OCI-LY3 (cell line): ENCODE results near the gene NHERF2.

Source experiments
- H2AFZ ChIP-seq: fragments of 200-600, 300-600 bp; shearing (Covaris generic); 2 replicates; pipeline ENCODE4 v1.6.0; 2014; ENCODE audit warnings: antibody characterized with exemption, low read depth, low read length
- H3K27ac ChIP-seq: fragments of 200-600, 300-600 bp; sonication (generic); 2 replicates; pipeline ENCODE4 v1.5.1; 2014; ENCODE audit warnings: mild to moderate bottlenecking, low read length, moderate library complexity, mixed read lengths
- H3K27me3 ChIP-seq: fragments of 200-600, 300-600 bp; sonication (generic); 2 replicates; pipeline ENCODE4 v1.6.1; 2014; ENCODE audit warnings: low read depth, low read length, mixed read lengths
- H3K36me3 ChIP-seq: fragments of 200-600, 300-600 bp; sonication (generic); replicated peaks from 2 replicates; pipeline ENCODE3; 2014; ENCODE audit warnings: low read depth, low read length, mixed read lengths
- H3K4me1 ChIP-seq: fragments of 300-600, 200-600 bp; sonication (generic); 2 replicates; pipeline ENCODE4 v1.6.1; 2014; ENCODE audit warnings: low read length, mixed read lengths
- H3K4me2 ChIP-seq: fragments of 200-600, 300-600 bp; sonication (generic); 2 replicates; pipeline ENCODE4 v1.6.1; 2014; ENCODE audit warnings: low read length, mixed read lengths
- H3K4me3 ChIP-seq: fragments of 300-600, 200-600 bp; sonication (generic); 2 replicates; pipeline ENCODE4 v1.5.1; 2014; ENCODE audit warnings: antibody characterized with exemption, mild to moderate bottlenecking, low read length, moderate library complexity
- H3K79me2 ChIP-seq: fragments of 300-600, 200-600 bp; shearing (Covaris generic); 2 replicates; pipeline ENCODE4 v1.6.1; 2014; ENCODE audit warnings: mild to moderate bottlenecking, low read length, mixed read lengths
- H3K9ac ChIP-seq: fragments of 300-600, 200-600 bp; shearing (Covaris generic); 2 replicates; pipeline ENCODE4 v1.6.0; 2014; ENCODE audit warnings: mild to moderate bottlenecking, low read length, moderate library complexity
- H3K9me3 ChIP-seq: fragments of 200-600, 300-600 bp; shearing (Covaris generic); 2 replicates; pipeline ENCODE4 v1.6.1; 2014; ENCODE audit warnings: low read length, mixed read lengths; ENCODE audit not compliant: insufficient read depth
- H4K20me1 ChIP-seq: fragments of 200-600, 300-600 bp; sonication (generic); 2 replicates; pipeline ENCODE4 v1.6.1; 2016; ENCODE audit warnings: low read length, mixed read lengths; ENCODE audit not compliant: insufficient read depth
- CTCF ChIP-seq: fragments of 200-600, 300-600 bp; sonication (generic); IDR thresholded peaks from 2 replicates; pipeline ENCODE4 v1.5.1; 2014; ENCODE audit warnings: antibody characterized with exemption, low read length, low read depth
- EZH2phosphoT487 ChIP-seq: fragments of 200-600 bp; shearing (Covaris generic); IDR thresholded peaks from 2 replicates; pipeline ENCODE4 v1.6.1; 2018; ENCODE audit warnings: antibody characterized with exemption, mixed run types, low read depth

Gene NHERF2

DNA sequence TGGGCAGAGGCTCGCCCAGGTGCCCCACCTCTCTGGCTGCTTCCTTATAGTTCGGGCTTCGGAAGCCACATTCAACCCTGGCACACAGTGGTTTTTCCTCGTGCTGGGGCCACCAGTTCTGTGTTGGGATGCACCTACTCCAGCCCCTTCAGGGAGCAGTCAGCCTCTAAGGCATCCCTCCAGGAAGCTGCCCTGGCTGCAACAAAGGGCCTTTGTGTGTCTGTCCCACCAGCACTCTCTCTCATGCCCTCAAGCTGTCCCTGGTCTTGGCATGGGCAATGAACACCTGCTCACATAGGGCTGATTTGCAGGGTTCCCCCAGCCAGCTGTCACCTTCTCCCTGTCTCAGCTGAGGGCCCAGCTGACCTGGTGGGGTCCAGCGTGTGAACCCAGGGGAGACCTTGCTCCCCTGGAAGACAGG, 44.7 kb upstream of the NHERF2 start:
- no peaks in the 10 kb centered on the region for H4K20me1 ChIP-seq
- no peaks in the 10 kb centered on the region for H3K9me3 ChIP-seq
- no peak overlapping the region for H2AFZ ChIP-seq
- no peak overlapping the region for H3K4me2 ChIP-seq
- peaks cover 19% of the 10 kb centered on the region for H3K36me3 ChIP-seq
- H3K27ac ChIP-seq = no peak overlapping the region
- no peaks in the 10 kb centered on the region for H3K27me3 ChIP-seq
- H3K4me3 ChIP-seq = no peak overlapping the region
- peaks cover 10% of the 10 kb centered on the region for H3K4me1 ChIP-seq
- peaks cover 12% of the 10 kb centered on the region for H3K79me2 ChIP-seq
- H3K9ac ChIP-seq = no peak overlapping the region
- TF ChIP-seq CTCF (no peak), EZH2phosphoT487 (no peak)

DNA sequence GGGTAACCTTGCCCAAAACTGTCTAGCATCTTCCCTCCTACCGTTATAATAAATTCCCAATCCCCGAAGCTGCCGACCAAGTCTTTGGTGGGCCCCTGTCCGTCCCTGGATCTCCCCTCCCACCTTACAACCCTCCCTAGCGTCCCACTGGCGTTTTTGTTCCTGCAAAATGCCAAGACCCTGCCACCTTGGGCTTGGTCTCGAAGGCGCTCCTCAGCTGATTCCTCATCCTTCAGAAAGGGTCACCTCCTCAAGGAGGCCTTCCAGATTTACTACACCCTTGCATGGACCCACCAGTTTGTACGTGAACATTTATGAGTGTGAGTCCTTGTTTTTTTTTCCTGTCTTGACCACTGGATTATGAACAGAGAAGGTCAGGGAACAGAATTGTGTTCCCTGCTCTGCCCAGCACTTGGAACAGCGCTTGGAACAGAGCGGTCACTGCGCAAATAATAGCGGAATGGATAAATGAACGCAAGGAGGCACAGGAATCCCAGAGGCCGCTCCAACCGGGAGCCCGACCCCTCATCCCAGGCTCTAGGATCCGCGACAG, 43.6 kb upstream of the NHERF2 start:
- H3K9ac ChIP-seq = no peak overlapping the region
- H3K27me3 ChIP-seq = no peaks in the 10 kb centered on the region
- H2AFZ ChIP-seq = no peak overlapping the region
- H3K4me3 ChIP-seq = peak overlapping the region; percentile 95; the same call in 1 of the 2 replicates
- no peak overlapping the region for H3K4me2 ChIP-seq
- peaks cover 19% of the 10 kb centered on the region for H3K36me3 ChIP-seq
- no peak for TF ChIP-seq EZH2phosphoT487
- TF ChIP-seq CTCF = no peak
- no peak overlapping the region for H3K27ac ChIP-seq
- no peaks in the 10 kb centered on the region for H3K9me3 ChIP-seq
- H3K4me1 ChIP-seq = peaks cover 10% of the 10 kb centered on the region
- H3K79me2 ChIP-seq = peaks cover 12% of the 10 kb centered on the region
- H4K20me1 ChIP-seq = no peaks in the 10 kb centered on the region

DNA sequence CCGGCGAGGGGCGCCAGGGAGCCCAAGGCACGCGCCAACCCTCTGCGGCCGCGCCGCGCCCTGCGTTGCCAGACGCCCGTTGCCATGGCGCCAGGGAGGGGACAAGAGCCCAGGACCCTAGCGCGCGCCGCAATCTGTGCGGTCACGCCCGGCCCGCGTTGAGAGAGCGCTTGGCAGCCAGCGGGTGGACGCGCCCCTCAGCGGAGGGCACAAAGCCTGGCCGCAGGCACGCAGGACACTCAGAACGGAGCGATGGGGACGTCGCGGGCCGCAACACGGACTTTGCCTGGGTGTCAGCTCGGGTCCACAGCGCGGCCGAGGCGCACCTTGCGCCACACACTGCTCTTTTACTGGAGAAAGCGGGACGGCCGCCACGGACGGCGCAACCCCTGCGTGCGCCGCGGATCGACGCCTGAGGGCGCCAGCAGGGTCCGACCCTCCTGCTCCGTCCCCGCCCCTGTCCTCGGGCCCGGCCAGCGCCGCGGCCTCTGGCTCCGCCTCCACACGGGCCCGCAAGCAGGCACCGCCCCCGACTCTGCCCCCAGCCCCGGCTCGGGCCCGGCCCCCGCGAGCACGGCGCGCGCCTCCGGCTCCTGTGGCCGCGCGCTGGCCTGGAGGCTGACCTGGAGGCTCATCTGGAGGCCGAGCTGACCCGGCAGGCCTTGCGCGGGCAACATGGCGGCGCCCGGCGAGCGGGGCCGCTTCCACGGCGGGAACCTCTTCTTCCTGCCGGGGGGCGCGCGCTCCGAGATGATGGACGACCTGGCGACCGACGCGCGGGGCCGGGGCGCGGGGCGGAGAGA, 43.0 kb upstream of the NHERF2 start, which contains the start of gene GFER:
TSS of gene GFER (plus strand) at position 650 of the 803 bp plus-strand sequence. CDS start at position 676, 26 bp downstream.
- H4K20me1 ChIP-seq = no peaks in the 10 kb centered on the region
- peaks cover 10% of the 10 kb centered on the region for H3K4me1 ChIP-seq
- no peaks in the 10 kb centered on the region for H3K27me3 ChIP-seq
- H3K79me2 ChIP-seq = peaks cover 12% of the 10 kb centered on the region
- no peak within 1 kb of the TSS for H3K27ac ChIP-seq
- peak within 1 kb of the TSS; percentile 95 for H3K4me3 ChIP-seq
- peak within 1 kb of the TSS; percentile 98 for H3K4me2 ChIP-seq
- peaks cover 16% of the 10 kb centered on the region for H3K36me3 ChIP-seq
- no peaks in the 10 kb centered on the region for H3K9me3 ChIP-seq
- H3K9ac ChIP-seq = peak within 1 kb of the TSS; percentile 88
- TF ChIP-seq CTCF (no peak), EZH2phosphoT487 (no peak)
- peak within 1 kb of the TSS; percentile 55; the same call in 1 of the 2 replicates for H2AFZ ChIP-seq
